Esophagus muscularis mucosa (tissue), 4 donors: ENCODE data around the gene ITGA8. TPM values are rescaled to one million over a fixed set of nuclear protein-coding genes. Genes with fewer than 3 reads are reported as not detected.

ENCODE experiments used
- DNase-seq: peaks from one replicate; pipeline ENCODE4 v3.0.0-alpha.2; 2017; ENCODE audit errors: extremely low spot score
- H3K27ac ChIP-seq, 4 donors: fragments of 200-600 bp; sonication (generic); replicated peaks in 1 of 4; 1 replicate in 3 of 4; 2 replicates in 1 of 4; pipeline ENCODE4 v1.5.1; 2016 to 2019; ENCODE audit warnings: mild to moderate bottlenecking in 1 of 4
- H3K27me3 ChIP-seq, 4 donors: fragments of 200-600 bp; sonication (generic); one replicate each; pipeline versions ENCODE4 v1.5.1 to v1.6.0; 2016 to 2019
- H3K36me3 ChIP-seq, 4 donors: fragments of 200-600 bp; sonication (generic); one replicate each; pipeline ENCODE4 v1.5.1; 2016 to 2019
- H3K4me1 ChIP-seq, 4 donors: fragments of 200-600 bp; sonication (generic); one replicate each; pipeline ENCODE4 v1.5.1; 2016 to 2019
- H3K4me3 ChIP-seq, 4 donors: fragments of 200-600 bp; sonication (generic); 1 replicate in 2 of 4; 2 replicates in 2 of 4; pipeline ENCODE4 v1.5.1; 2016 to 2019; ENCODE audit warnings: mild to moderate bottlenecking in 4 of 4, moderate library complexity in 1 of 4
- H3K9me3 ChIP-seq, 4 donors: fragments of 200-600 bp; sonication (generic); 1 replicate in 3 of 4; 2 replicates in 1 of 4; pipeline ENCODE4 v1.5.1; 2016 to 2019
- EP300 ChIP-seq: sonication (generic); formaldehyde crosslinking; IDR thresholded peaks from one replicate; pipeline ENCODE4 v1.6.1; 2017; ENCODE audit warnings: antibody characterized with exemption
- POLR2A ChIP-seq: fragments of 450-650 bp; IDR thresholded peaks from one replicate; pipeline ENCODE4 v1.6.1; 2017; ENCODE audit warnings: antibody characterized with exemption, moderate library complexity, mild to moderate bottlenecking, low read depth
- POLR2AphosphoS5 ChIP-seq, 2 donors: sonication (generic); formaldehyde crosslinking; IDR thresholded peaks; one replicate each; pipeline ENCODE4 v1.6.1; 2017; ENCODE audit warnings: antibody characterized with exemption in 2 of 2
- WGBS: methylation state at CpG from one replicate; pipeline ENCODE4 v1.1.5; 2018; 5-methylcytosine and 5-hydroxymethylcytosine counted together
- intact Hi-C: fragments of 100-400 bp; cut with DNase I; formaldehyde crosslinking; loops from one replicate; pipeline ENCODE4 v1.15.1; 2023
- total RNA-seq, 4 donors: library from RNA; depleted of rRNA; stranded (reverse); fragments of >200 nt; gene quantifications; one replicate each; pipeline versions ENCODE4 v1.1.0 to v1.2.1, GENCODE V29; 2016
- TF ChIP-seq, protein P1 (sequence below), 3 experiments: fragments of 200-600 bp in 2 of 3; fragments of 450-650 bp in 1 of 3; sonication (generic) in 2 of 3; IDR thresholded peaks; one replicate each; pipeline ENCODE4 v1.5.1; 2017 to 2019; ENCODE audit warnings: antibody characterized with exemption in 3 of 3, mild to moderate bottlenecking in 2 of 3, moderate library complexity in 1 of 3

Gene ITGA8
- total RNA-seq, 4 donors from 2014 or later = 26.2 to 113 (median 50.4) TPM

DNA sequence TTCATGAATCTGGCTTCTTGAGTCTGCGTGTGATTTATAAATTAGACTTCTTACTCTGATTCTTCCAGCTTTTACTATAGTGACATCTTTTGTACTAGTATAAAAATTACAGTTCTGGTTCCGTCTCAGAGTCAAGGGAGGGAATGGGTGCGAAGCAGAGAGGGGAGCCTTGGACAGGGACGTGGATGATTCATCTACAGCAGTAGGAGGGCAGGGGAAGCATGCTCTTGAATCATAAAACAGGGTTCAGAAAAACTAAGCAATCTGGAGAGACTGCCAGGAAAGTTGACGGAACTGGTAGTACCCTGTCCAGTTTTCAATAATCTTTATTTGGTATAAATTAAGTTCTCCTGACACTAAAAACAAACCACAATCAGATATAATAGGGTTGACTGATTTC is 58.1 kb downstream of the ITGA8 start:
- TF ChIP-seq, protein P1, sequence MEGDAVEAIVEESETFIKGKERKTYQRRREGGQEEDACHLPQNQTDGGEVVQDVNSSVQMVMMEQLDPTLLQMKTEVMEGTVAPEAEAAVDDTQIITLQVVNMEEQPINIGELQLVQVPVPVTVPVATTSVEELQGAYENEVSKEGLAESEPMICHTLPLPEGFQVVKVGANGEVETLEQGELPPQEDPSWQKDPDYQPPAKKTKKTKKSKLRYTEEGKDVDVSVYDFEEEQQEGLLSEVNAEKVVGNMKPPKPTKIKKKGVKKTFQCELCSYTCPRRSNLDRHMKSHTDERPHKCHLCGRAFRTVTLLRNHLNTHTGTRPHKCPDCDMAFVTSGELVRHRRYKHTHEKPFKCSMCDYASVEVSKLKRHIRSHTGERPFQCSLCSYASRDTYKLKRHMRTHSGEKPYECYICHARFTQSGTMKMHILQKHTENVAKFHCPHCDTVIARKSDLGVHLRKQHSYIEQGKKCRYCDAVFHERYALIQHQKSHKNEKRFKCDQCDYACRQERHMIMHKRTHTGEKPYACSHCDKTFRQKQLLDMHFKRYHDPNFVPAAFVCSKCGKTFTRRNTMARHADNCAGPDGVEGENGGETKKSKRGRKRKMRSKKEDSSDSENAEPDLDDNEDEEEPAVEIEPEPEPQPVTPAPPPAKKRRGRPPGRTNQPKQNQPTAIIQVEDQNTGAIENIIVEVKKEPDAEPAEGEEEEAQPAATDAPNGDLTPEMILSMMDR (IDR thresholded peaks at IDR 0.05) = no peak
- TF ChIP-seq POLR2AphosphoS5 (IDR thresholded peaks at IDR 0.05) (no peak), EP300 (no peak), POLR2A (no peak)
- WGBS = 72% methylated on average over 5 of the region's 5 CpGs
- DNase-seq = no peak

DNA sequence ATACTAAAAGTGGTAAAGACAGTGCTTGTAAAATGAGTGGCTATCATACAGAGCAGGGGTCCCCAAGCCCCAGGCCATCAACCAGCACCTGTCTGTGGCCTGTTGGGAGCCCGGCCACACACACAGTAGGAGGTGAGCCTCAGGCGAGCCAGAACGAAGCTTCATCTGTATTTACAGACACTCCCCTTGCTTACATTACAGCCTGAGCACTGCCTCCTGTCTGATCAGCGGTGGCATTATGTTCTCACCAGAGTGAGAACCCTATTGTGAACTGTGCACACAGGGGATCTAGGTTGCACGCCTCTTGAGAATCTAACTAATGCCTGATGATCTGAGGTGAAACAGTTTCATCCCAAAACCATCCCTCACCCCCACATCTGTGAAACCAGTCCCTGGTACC is 58.7 kb downstream of the ITGA8 start:
- Histone ChIP-seq H3K27ac (no peak overlapping the region), H3K4me3 (no peak overlapping the region), H3K36me3 (peaks cover 0 to 3% (median 0%) of the 10 kb centered on the region in 4 donors), H3K4me1 (no peaks in the 10 kb centered on the region), H3K9me3 (no peaks in the 10 kb centered on the region), H3K27me3 (no peaks in the 10 kb centered on the region)
- DNase-seq = no peak
- intact Hi-C loops = no loop called here
- TF ChIP-seq, protein P1 (IDR thresholded peaks at IDR 0.05) = no peak
- 59% methylated on average over 5 of the region's 5 CpGs for WGBS

More for the DNA sequence above, 58.1 kb downstream of the ITGA8 start:
- Histone ChIP-seq H3K4me1 (no peaks in the 10 kb centered on the region), H3K36me3 (peaks cover 0 to 3% (median 0%) of the 10 kb centered on the region in 4 donors), H3K9me3 (no peaks in the 10 kb centered on the region), H3K4me3 (no peak overlapping the region), H3K27ac (no peak overlapping the region), H3K27me3 (no peaks in the 10 kb centered on the region)
- intact Hi-C loops = no loop called here

DNA sequence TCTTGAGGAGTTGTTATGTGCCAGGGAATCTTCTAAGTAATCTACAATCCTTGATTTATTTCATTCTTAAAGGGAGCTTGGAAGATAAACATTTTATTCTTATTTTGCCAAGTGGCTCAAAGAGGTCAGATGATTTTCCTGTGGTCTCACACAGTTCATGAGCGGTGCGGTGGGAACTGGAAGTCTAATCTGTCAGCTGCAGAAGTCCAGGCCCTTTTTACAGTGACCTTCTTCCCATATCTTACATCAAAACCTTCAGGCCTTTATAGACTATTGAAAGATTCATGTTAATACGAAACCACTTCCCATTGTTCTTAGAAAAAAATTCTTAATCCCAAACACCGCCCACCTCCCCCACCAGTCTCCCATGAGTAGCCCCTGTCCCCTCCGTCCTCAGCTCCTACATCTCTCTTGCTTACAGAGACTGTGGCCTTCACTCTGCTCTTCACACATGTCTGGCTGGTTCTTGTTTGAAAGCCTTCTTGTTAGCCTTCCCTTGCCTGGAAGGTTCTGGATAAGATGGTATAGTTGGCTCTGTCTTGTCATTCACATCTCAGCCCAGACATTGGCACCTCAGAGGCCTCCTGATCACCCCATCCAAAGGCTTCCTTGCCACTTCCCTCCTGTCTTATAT is 61.5 kb downstream of the ITGA8 start:
- H3K9me3 ChIP-seq = no peaks in the 10 kb centered on the region
- no peaks in the 10 kb centered on the region for H3K4me1 ChIP-seq
- intact Hi-C loops = no loop called here
- H3K27ac ChIP-seq = no peak overlapping the region
- H3K4me3 ChIP-seq = no peak overlapping the region
- no peak for DNase-seq
- TF ChIP-seq, protein P1 (IDR thresholded peaks at IDR 0.05) = no peak
- no peak for TF ChIP-seq POLR2A
- no peak for TF ChIP-seq POLR2AphosphoS5 (IDR thresholded peaks at IDR 0.05)
- no peak for TF ChIP-seq EP300
- peaks cover 0 to 3% (median 0%) of the 10 kb centered on the region in 4 donors for H3K36me3 ChIP-seq
- WGBS = 62% methylated on average over 5 of the region's 5 CpGs
- no peaks in the 10 kb centered on the region for H3K27me3 ChIP-seq

DNA sequence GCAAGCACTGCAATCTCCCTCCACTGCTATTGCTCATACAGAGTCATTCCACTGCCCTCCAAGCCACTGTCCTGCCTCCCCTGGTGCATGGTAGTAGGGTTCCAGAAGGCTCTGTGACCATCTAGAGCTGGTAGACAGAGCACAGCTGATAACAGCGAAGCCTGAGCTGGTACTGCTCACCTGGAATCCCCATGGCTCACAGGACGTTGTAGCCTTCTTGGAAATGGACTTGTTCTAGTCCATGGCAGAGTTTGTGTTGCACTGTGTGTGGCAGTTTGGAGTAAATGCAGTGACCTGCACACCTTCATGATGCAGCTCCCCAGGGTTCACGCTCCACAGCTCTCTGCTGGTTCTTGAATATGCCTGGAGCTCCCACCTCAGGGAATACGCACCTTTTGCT is 67.0 kb downstream of the ITGA8 start:
- Histone ChIP-seq H3K27me3 (no peaks in the 10 kb centered on the region), H3K4me1 (no peaks in the 10 kb centered on the region), H3K9me3 (no peaks in the 10 kb centered on the region), H3K27ac (no peak overlapping the region), H3K4me3 (no peak overlapping the region), H3K36me3 (no peaks in the 10 kb centered on the region)
- DNase-seq = no peak
- intact Hi-C loops = no loop called here
- TF ChIP-seq EP300 = no peak
- no peak for TF ChIP-seq POLR2A
- TF ChIP-seq POLR2AphosphoS5 (IDR thresholded peaks at IDR 0.05) = no peak
- TF ChIP-seq, protein P1 (IDR thresholded peaks at IDR 0.05) = no peak
- 97% methylated on average over 4 of the region's 4 CpGs for WGBS

DNA sequence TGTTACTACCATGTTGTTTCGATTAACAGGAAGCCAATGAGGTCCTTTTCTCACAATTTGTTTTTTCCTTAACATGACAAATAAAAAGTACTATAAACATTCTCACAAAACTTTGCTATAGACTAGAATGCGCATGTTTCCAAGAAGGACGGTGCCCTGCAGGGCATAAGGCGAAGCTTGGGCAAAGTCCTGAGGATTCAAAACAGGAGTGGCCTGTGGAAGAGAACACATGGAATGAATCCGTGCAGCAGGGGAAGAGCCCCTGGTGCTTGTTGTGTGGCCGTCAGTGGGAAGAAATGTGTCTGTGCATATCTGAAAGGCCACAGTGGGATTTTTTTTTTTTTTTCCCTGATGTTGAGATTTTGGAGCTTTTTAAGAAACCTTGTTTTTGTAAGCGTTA is 67.6 kb downstream of the ITGA8 start:
- TF ChIP-seq POLR2AphosphoS5 (IDR thresholded peaks at IDR 0.05) (no peak), EP300 (no peak), POLR2A (no peak)
- TF ChIP-seq, protein P1 (IDR thresholded peaks at IDR 0.05) = no peak
- H3K27ac ChIP-seq = no peak overlapping the region
- no peaks in the 10 kb centered on the region for H3K36me3 ChIP-seq
- DNase-seq = no peak
- 85% methylated on average over 7 of the region's 7 CpGs for WGBS
- H3K27me3 ChIP-seq = no peaks in the 10 kb centered on the region
- no peaks in the 10 kb centered on the region for H3K4me1 ChIP-seq
- H3K9me3 ChIP-seq = no peaks in the 10 kb centered on the region
- intact Hi-C loops = no loop called here
- no peak overlapping the region for H3K4me3 ChIP-seq
